HL-60 (cell line): ENCODE data around the gene SLC22A2.

Source experiments
- DNase-seq, 2 experiments: peaks; one replicate each; pipeline ENCODE4 v3.0.0-alpha.2; 2010 to 2020; ENCODE audit warnings: low read depth in 1 of 2, low spot score in 1 of 2
- H3K27ac ChIP-seq: fragments of 250-450 bp; sonication (Bioruptor Pico); replicated peaks from 2 replicates; pipeline ENCODE4 v1.5.1; 2020; ENCODE audit warnings: mild to moderate bottlenecking, moderate library complexity
- H3K27me3 ChIP-seq: fragments of 250-450 bp; sonication (Bioruptor Pico); 2 replicates; pipeline ENCODE4 v1.5.1; 2021; ENCODE audit warnings: mild to moderate bottlenecking, moderate library complexity; ENCODE audit not compliant: insufficient read depth, poor library complexity, severe bottlenecking
- H3K4me3 ChIP-seq: replicated peaks from 2 replicates; pipeline ENCODE4 v1.5.1; 2011; ENCODE audit warnings: mild to moderate bottlenecking, control low read depth, low read length; ENCODE audit not compliant: insufficient read depth
- CTCF ChIP-seq: IDR thresholded peaks from one replicate; pipeline ENCODE4 v1.5.1; 2011; ENCODE audit warnings: low read length, control low read depth, inconsistent platforms; ENCODE audit not compliant: insufficient read depth
- GABPA ChIP-seq: IDR thresholded peaks from 2 replicates; pipeline ENCODE4 v1.6.1; 2012; ENCODE audit warnings: low read depth
- POLR2AphosphoS5 ChIP-seq: IDR thresholded peaks from 2 replicates; pipeline ENCODE4 v1.6.1; 2012; ENCODE audit warnings: low read depth
- SPI1 ChIP-seq: IDR thresholded peaks from 2 replicates; pipeline ENCODE4 v1.6.1; 2012; ENCODE audit warnings: low read depth, mild to moderate bottlenecking, borderline replicate concordance
- TF ChIP-seq, protein P1 (sequence below): IDR thresholded peaks from 2 replicates; pipeline ENCODE4 v1.6.1; 2012; ENCODE audit warnings: low read depth; ENCODE audit not compliant: insufficient replicate concordance

Gene SLC22A2

GRCh38 chr6:160277546-160277945 lies 18.9 kb upstream of the SLC22A2 start:
- DNase-seq = no peak
- no peak for TF ChIP-seq GABPA
- no peak for TF ChIP-seq SPI1
- TF ChIP-seq POLR2AphosphoS5 = no peak
- TF ChIP-seq, protein P1, sequence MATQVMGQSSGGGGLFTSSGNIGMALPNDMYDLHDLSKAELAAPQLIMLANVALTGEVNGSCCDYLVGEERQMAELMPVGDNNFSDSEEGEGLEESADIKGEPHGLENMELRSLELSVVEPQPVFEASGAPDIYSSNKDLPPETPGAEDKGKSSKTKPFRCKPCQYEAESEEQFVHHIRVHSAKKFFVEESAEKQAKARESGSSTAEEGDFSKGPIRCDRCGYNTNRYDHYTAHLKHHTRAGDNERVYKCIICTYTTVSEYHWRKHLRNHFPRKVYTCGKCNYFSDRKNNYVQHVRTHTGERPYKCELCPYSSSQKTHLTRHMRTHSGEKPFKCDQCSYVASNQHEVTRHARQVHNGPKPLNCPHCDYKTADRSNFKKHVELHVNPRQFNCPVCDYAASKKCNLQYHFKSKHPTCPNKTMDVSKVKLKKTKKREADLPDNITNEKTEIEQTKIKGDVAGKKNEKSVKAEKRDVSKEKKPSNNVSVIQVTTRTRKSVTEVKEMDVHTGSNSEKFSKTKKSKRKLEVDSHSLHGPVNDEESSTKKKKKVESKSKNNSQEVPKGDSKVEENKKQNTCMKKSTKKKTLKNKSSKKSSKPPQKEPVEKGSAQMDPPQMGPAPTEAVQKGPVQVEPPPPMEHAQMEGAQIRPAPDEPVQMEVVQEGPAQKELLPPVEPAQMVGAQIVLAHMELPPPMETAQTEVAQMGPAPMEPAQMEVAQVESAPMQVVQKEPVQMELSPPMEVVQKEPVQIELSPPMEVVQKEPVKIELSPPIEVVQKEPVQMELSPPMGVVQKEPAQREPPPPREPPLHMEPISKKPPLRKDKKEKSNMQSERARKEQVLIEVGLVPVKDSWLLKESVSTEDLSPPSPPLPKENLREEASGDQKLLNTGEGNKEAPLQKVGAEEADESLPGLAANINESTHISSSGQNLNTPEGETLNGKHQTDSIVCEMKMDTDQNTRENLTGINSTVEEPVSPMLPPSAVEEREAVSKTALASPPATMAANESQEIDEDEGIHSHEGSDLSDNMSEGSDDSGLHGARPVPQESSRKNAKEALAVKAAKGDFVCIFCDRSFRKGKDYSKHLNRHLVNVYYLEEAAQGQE = no peak
- TF ChIP-seq CTCF = no peak
- H3K27me3 ChIP-seq = no peaks in the 10 kb centered on the region
- no peak overlapping the region for H3K27ac ChIP-seq
- no peak overlapping the region for H3K4me3 ChIP-seq

- Histone ChIP-seq H3K27me3 (no peaks in the 10 kb centered on the region), H3K4me3 (no peak overlapping the region), H3K27ac (no peak overlapping the region)
- no peak for TF ChIP-seq SPI1
- no peak for DNase-seq
Measured at GRCh38 chr6:160277144-160277543, 18.5 kb upstream of the SLC22A2 start.

- no peak for DNase-seq
- no peak overlapping the region for H3K4me3 ChIP-seq
- TF ChIP-seq CTCF = no peak
- TF ChIP-seq POLR2AphosphoS5 = no peak
- TF ChIP-seq, protein P1 = no peak
- no peak for TF ChIP-seq SPI1
- TF ChIP-seq GABPA = no peak
- no peak overlapping the region for H3K27ac ChIP-seq
- no peaks in the 10 kb centered on the region for H3K27me3 ChIP-seq
Measured at GRCh38 chr6:160276126-160276525, 17.5 kb upstream of the SLC22A2 start.

DNA sequence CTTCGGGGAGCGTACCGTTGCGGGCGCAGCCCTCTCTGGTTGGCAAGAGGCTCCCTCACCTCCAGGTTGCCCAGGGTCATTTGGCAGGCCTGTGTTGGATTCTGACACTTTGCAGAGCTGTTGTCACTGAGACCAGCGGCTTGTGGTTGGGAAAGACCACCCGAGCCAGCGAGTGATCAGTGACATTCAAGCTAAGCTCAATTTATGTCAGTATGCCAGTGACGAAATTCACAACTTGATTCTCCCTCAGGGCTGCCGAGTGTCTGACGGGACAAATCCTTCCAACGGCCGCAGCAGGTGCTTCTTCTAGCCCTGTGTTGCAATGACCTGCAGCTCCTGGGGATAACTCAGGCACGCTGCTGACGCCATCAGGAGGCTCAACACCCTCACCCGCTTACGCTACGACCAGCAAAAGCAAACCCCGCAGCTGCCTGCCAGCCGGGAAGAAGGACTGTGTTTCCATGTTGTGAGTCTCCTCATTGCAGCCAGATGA lies 16.9 kb upstream of the SLC22A2 start:
- Histone ChIP-seq H3K4me3 (no peak overlapping the region), H3K27me3 (no peaks in the 10 kb centered on the region), H3K27ac (no peak overlapping the region)
- no peak for DNase-seq
- no peak for TF ChIP-seq CTCF
- TF ChIP-seq POLR2AphosphoS5 = no peak
- TF ChIP-seq, protein P1 = no peak
- TF ChIP-seq SPI1 = no peak
- no peak for TF ChIP-seq GABPA
